ENCODE data around the gene ZDHHC11.
"Not testable (repeated sequence)": the region's sequence is repeated elsewhere in the genome, so short reads cannot be mapped to it uniquely, and the experiment has no call there.

The ZDHHC11 gene

GRCh38 chr5:778421-778820, 72.4 kb downstream of the ZDHHC11 start:
- DNase-seq = not testable (repeated sequence)

- no peak for DNase-seq
These were observed 73.0 kb downstream of the ZDHHC11 start for GRCh38 chr5:777756-778161.

GRCh38 chr5:776862-777711, 73.7 kb downstream of the ZDHHC11 start:
- DNase-seq = no peak

- DNase-seq = no peak
These were observed 74.6 kb downstream of the ZDHHC11 start for GRCh38 chr5:775961-776861.

GRCh38 chr5:775595-775960, 75.2 kb downstream of the ZDHHC11 start:
- DNase-seq = not testable (repeated sequence)

- not testable (repeated sequence) for DNase-seq
These were observed 75.8 kb downstream of the ZDHHC11 start for GRCh38 chr5:774854-775505.

- not testable (repeated sequence) for DNase-seq
These were observed 76.5 kb downstream of the ZDHHC11 start for GRCh38 chr5:774304-774703.

- no peak for DNase-seq
These were observed 77.1 kb downstream of the ZDHHC11 start for GRCh38 chr5:773517-774264.

GRCh38 chr5:772931-773330, 77.9 kb downstream of the ZDHHC11 start:
- DNase-seq = peak in 1 of 51 donors; percentile 22

GRCh38 chr5:772547-772890, 78.3 kb downstream of the ZDHHC11 start:
- DNase-seq = not testable (repeated sequence)

GRCh38 chr5:771841-772546, 78.8 kb downstream of the ZDHHC11 start:
- DNase-seq = not testable (repeated sequence)

GRCh38 chr5:771087-771781, 79.6 kb downstream of the ZDHHC11 start:
- DNase-seq = not testable (repeated sequence)

GRCh38 chr5:770585-770984, 80.2 kb downstream of the ZDHHC11 start:
- DNase-seq = not testable (repeated sequence)

- not testable (repeated sequence) for DNase-seq
These were observed 81.2 kb downstream of the ZDHHC11 start for GRCh38 chr5:769485-770145.

GRCh38 chr5:766666-767431, 83.9 kb downstream of the ZDHHC11 start:
- no peak for DNase-seq

GRCh38 chr5:765948-766631, 84.7 kb downstream of the ZDHHC11 start:
- no peak for DNase-seq

GRCh38 chr5:763998-764781, 86.6 kb downstream of the ZDHHC11 start:
- DNase-seq = no peak

Data from hypothalamus (tissue), 51 donors.